Large intestine (tissue), 3 donors: ENCODE data around the gene SCARF2. TPM values are rescaled to one million over a fixed set of nuclear protein-coding genes. Genes with fewer than 3 reads are reported as not detected.
"Not testable (repeated sequence)": the region's sequence is repeated elsewhere in the genome, so short reads cannot be mapped to it uniquely, and the experiment has no call there.

ENCODE experiments used
- DNase-seq, 2 donors: peaks; one replicate each; pipeline versions ENCODE4 v3.0.0 to v3.0.0-alpha.2; 2013
- H3K27ac ChIP-seq: one replicate; pipeline ENCODE4 v1.5.1; 2013; ENCODE audit warnings: low read length
- H3K27me3 ChIP-seq: 2 replicates; pipeline ENCODE4 v1.6.1; 2013; ENCODE audit warnings: low read length; ENCODE audit not compliant: control insufficient read depth, insufficient read depth
- H3K36me3 ChIP-seq: 2 replicates; pipeline ENCODE4 v1.6.1; 2013; ENCODE audit warnings: low read length; ENCODE audit not compliant: control insufficient read depth, insufficient read depth
- H3K4me1 ChIP-seq: one replicate; pipeline ENCODE4 v1.6.1; 2013; ENCODE audit warnings: low read length; ENCODE audit not compliant: control insufficient read depth, insufficient read depth
- H3K4me3 ChIP-seq: one replicate; pipeline ENCODE4 v1.5.1; 2013; ENCODE audit warnings: low read length
- H3K9me3 ChIP-seq: one replicate; pipeline ENCODE4 v1.6.1; 2013; ENCODE audit warnings: mild to moderate bottlenecking, low read depth, low read length, moderate library complexity; ENCODE audit not compliant: control insufficient read depth
- WGBS: methylation state at CpG from one replicate; pipeline ENCODE4 v1.1.5; 2013; ENCODE audit warnings: low lambda C conversion rate; ENCODE audit not compliant: insufficient coverage; 5-methylcytosine and 5-hydroxymethylcytosine counted together
- polyA plus RNA-seq: library from polyadenylated mRNA; unstranded; fragments of 120-200 nt; gene quantifications from one replicate; pipeline ENCODE4 v1.2.1, GENCODE V29; 2013

SCARF2 gene
- polyA plus RNA-seq, 1 donor = 5.3 TPM

- H3K4me3 ChIP-seq = no peak overlapping the region
- H3K36me3 ChIP-seq = peaks cover 12% of the 10 kb centered on the region
- no peaks in the 10 kb centered on the region for H3K9me3 ChIP-seq
- H3K27ac ChIP-seq = no peak overlapping the region
- no peaks in the 10 kb centered on the region for H3K4me1 ChIP-seq
- H3K27me3 ChIP-seq = no peaks in the 10 kb centered on the region
- DNase-seq = no peak
- 89% methylated on average over 2 of the region's 4 CpGs for whole genome bisulfite sequencing
Measured at GRCh38 chr22:20475115-20475436, 37.5 kb upstream of the SCARF2 start.

- WGBS = 93% methylated on average over 3 of the region's 11 CpGs
- Histone ChIP-seq H3K4me3 (no peak overlapping the region), H3K4me1 (no peaks in the 10 kb centered on the region), H3K9me3 (no peaks in the 10 kb centered on the region), H3K36me3 (peaks cover 14% of the 10 kb centered on the region), H3K27ac (no peak overlapping the region), H3K27me3 (no peaks in the 10 kb centered on the region)
- no peak for DNase-seq
Measured at GRCh38 chr22:20472629-20473442, 35.2 kb upstream of the SCARF2 start.

GRCh38 chr22:20471126-20471833, 33.7 kb upstream of the SCARF2 start:
- Histone ChIP-seq H3K27ac (no peak overlapping the region), H3K9me3 (no peaks in the 10 kb centered on the region), H3K27me3 (no peaks in the 10 kb centered on the region), H3K4me1 (no peaks in the 10 kb centered on the region), H3K36me3 (peaks cover 14% of the 10 kb centered on the region), H3K4me3 (no peak overlapping the region)
- WGBS = no CpG with 5 or more reads among the region's 9 CpGs
- no peak for DNase-seq

- DNase-seq, H3K4me3 ChIP-seq, H3K9me3 ChIP-seq, H3K27me3 ChIP-seq, H3K4me1 ChIP-seq, H3K27ac ChIP-seq: not testable (repeated sequence)
- H3K36me3 ChIP-seq = peaks cover 14% of the 10 kb centered on the region
- no CpG with 5 or more reads among the region's 2 CpGs for WGBS
Measured at GRCh38 chr22:20470525-20470924, 32.9 kb upstream of the SCARF2 start.

- Histone ChIP-seq H3K4me1 (no peaks in the 10 kb centered on the region), H3K9me3 (no peaks in the 10 kb centered on the region), H3K36me3 (peaks cover 26% of the 10 kb centered on the region), H3K27ac (no peak overlapping the region), H3K4me3 (no peak overlapping the region), H3K27me3 (no peaks in the 10 kb centered on the region)
- no CpG with 5 or more reads among the region's 6 CpGs for WGBS
- no peak for DNase-seq
Measured at GRCh38 chr22:20469110-20469868, 31.7 kb upstream of the SCARF2 start.

GRCh38 chr22:20466659-20467379, 29.2 kb upstream of the SCARF2 start:
- Histone ChIP-seq H3K4me1 (no peaks in the 10 kb centered on the region), H3K36me3 (peaks cover 37% of the 10 kb centered on the region), H3K4me3 (no peak overlapping the region), H3K27ac (no peak overlapping the region), H3K9me3 (no peaks in the 10 kb centered on the region), H3K27me3 (no peaks in the 10 kb centered on the region)
- WGBS = no CpG with 5 or more reads among the region's 3 CpGs
- DNase-seq = no peak

- peaks cover 30% of the 10 kb centered on the region for H3K36me3 ChIP-seq
- H3K27me3 ChIP-seq = no peaks in the 10 kb centered on the region
- H3K9me3 ChIP-seq = no peaks in the 10 kb centered on the region
- no peak overlapping the region for H3K4me3 ChIP-seq
- DNase-seq = no peak
- no CpG with 5 or more reads among the region's 5 CpGs for WGBS
- H3K27ac ChIP-seq = no peak overlapping the region
- no peaks in the 10 kb centered on the region for H3K4me1 ChIP-seq
Measured at GRCh38 chr22:20465759-20466077, 28.1 kb upstream of the SCARF2 start.

- Histone ChIP-seq H3K36me3 (peaks cover 29% of the 10 kb centered on the region), H3K27ac (no peak overlapping the region), H3K27me3 (no peaks in the 10 kb centered on the region)
Measured at GRCh38 chr22:20464912-20465758, 27.5 kb upstream of the SCARF2 start.

GRCh38 chr22:20464096-20464614, 26.5 kb upstream of the SCARF2 start:
- H3K9me3 ChIP-seq = no peaks in the 10 kb centered on the region
- no peaks in the 10 kb centered on the region for H3K4me1 ChIP-seq
- H3K4me3 ChIP-seq = no peak overlapping the region
- H3K36me3 ChIP-seq = peaks cover 35% of the 10 kb centered on the region
- DNase-seq = no peak
- no CpG with 5 or more reads among the region's 11 CpGs for WGBS
- H3K27me3 ChIP-seq = no peaks in the 10 kb centered on the region
- H3K27ac ChIP-seq = no peak overlapping the region

More at GRCh38 chr22:20464912-20465758, 27.5 kb upstream of the SCARF2 start:
- H3K4me1 ChIP-seq = no peaks in the 10 kb centered on the region
- WGBS = no CpG with 5 or more reads among the region's 32 CpGs
- no peak for DNase-seq
- no peaks in the 10 kb centered on the region for H3K9me3 ChIP-seq
- H3K4me3 ChIP-seq = no peak overlapping the region
